ENCODE results near the gene RAB3A. TPM values are rescaled to one million over a fixed set of nuclear protein-coding genes. Genes with fewer than 3 reads are reported as not detected.
"Not testable (repeated sequence)": the region's sequence is repeated elsewhere in the genome, so short reads cannot be mapped to it uniquely, and the experiment has no call there.

RAB3A gene
- total and polyA plus RNA-seq, 7 experiments from 2014 or later, result 1.9 to 16.7 (median 7.5) TPM

GRCh38 chr19:18218600-18218999 is 14.8 kb upstream of the RAB3A start:
- H3K36me3 Mint-ChIP-seq, result no peaks in the 10 kb centered on the region
- CTCF ChIA-PET, result interaction anchor here (0.9 kb wide), 1 partner anchor 30 kb away, joined by 3 read pairs; no protein-coding TSS in a partner anchor
- DNase-seq (no peak), ATAC-seq (no peak)
- POLR2A ChIA-PET, result no interaction called here
- H3K9me3 Mint-ChIP-seq, result peaks cover 0 to 2% (median 0%) of the 10 kb centered on the region in 11 donors
- H3K27me3 Mint-ChIP-seq, result peaks cover 8 to 28% (median 17%) of the 10 kb centered on the region in 5 donors
- H3K27ac Mint-ChIP-seq, result no peak overlapping the region
- H3K36me3 ChIP-seq (ENCODE audit: control insufficient read depth in 2 of 3, insufficient read depth in 3 of 3, low read length in 3 of 3), result no peaks in the 10 kb centered on the region
- no peaks in the 10 kb centered on the region for H3K4me1 ChIP-seq (ENCODE audit: control insufficient read depth in 2 of 2, insufficient read depth in 2 of 2, low read length in 2 of 2)
- H3K27me3 ChIP-seq (ENCODE audit: control insufficient read depth in 2 of 2, insufficient read depth in 2 of 2, low read length in 2 of 2), result peaks cover 0 to under 1% of the 10 kb centered on the region in 2 donors
- intact Hi-C loops (cut with micrococcal nuclease), result no loop called here
- no peak overlapping the region for H3K27ac ChIP-seq (ENCODE audit: low read depth, low read length)
- H3K9me3 ChIP-seq (ENCODE audit: control insufficient read depth in 2 of 3, low read length in 3 of 3), result no peaks in the 10 kb centered on the region
- no peak overlapping the region for H3K4me3 ChIP-seq (ENCODE audit: low read length)
- peaks cover 0 to 7% (median 3%) of the 10 kb centered on the region in 7 donors for H3K4me1 Mint-ChIP-seq
- no peak overlapping the region for H3K4me3 Mint-ChIP-seq

- Mint-ChIP-seq H3K4me1 (peaks cover 0 to 7% (median 3%) of the 10 kb centered on the region in 7 donors), H3K27me3 (peaks cover 8 to 28% (median 17%) of the 10 kb centered on the region in 5 donors), H3K4me3 (no peak overlapping the region), H3K9me3 (no peaks in the 10 kb centered on the region), H3K36me3 (no peaks in the 10 kb centered on the region), H3K27ac (no peak overlapping the region)
- H3K36me3 ChIP-seq (ENCODE audit: control insufficient read depth in 2 of 3, insufficient read depth in 3 of 3, low read length in 3 of 3), result no peaks in the 10 kb centered on the region
- no peaks in the 10 kb centered on the region for H3K9me3 ChIP-seq (ENCODE audit: control insufficient read depth in 2 of 3, low read length in 3 of 3)
- DNase-seq (no peak), ATAC-seq (no peak)
- no peak overlapping the region for H3K27ac ChIP-seq (ENCODE audit: low read depth, low read length)
- H3K4me1 ChIP-seq (ENCODE audit: control insufficient read depth in 2 of 2, insufficient read depth in 2 of 2, low read length in 2 of 2), result no peaks in the 10 kb centered on the region
- H3K4me3 ChIP-seq (ENCODE audit: low read length), result no peak overlapping the region
- ChIA-PET CTCF (no interaction called here), POLR2A (no interaction called here)
- H3K27me3 ChIP-seq (ENCODE audit: control insufficient read depth in 2 of 2, insufficient read depth in 2 of 2, low read length in 2 of 2), result no peaks in the 10 kb centered on the region
- intact Hi-C loops (cut with micrococcal nuclease), result no loop called here
These were observed 14.3 kb upstream of the RAB3A start for GRCh38 chr19:18218159-18218558.

DNA sequence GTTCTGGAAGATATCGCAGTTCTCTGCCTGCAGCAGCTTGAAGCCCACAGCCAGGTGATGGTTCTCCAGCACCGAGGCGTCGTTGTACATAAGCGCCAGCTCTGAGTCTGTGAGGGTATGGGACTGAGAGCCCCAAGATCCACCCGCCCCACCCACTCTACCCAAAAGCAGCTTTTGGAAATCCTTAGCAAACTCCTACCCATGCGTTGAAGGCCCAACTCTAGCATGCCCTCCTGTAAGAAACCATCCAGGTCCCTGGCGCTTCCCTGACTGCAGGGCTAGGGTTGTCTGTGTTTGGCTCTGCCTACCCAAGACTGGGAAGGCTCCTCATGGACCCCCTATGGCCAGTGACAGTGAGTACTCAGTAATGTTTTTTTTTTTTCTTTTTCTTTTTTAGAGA is 12.9 kb upstream of the RAB3A start:
- intact Hi-C loops (cut with micrococcal nuclease), result no loop called here
- H3K4me3 ChIP-seq (ENCODE audit: low read length), result no peak overlapping the region
- peaks cover 0 to 7% (median 3%) of the 10 kb centered on the region in 7 donors for H3K4me1 Mint-ChIP-seq
- ChIA-PET POLR2A (no interaction called here), CTCF (no interaction called here)
- no peak overlapping the region for H3K4me3 Mint-ChIP-seq
- no peaks in the 10 kb centered on the region for H3K9me3 ChIP-seq (ENCODE audit: control insufficient read depth in 2 of 3, low read length in 3 of 3)
- no peaks in the 10 kb centered on the region for H3K9me3 Mint-ChIP-seq
- DNase-seq (no peak), ATAC-seq (no peak)
- H3K27me3 Mint-ChIP-seq, result peaks cover 4 to 19% (median 8%) of the 10 kb centered on the region in 5 donors
- H3K36me3 Mint-ChIP-seq, result no peaks in the 10 kb centered on the region
- H3K27me3 ChIP-seq (ENCODE audit: control insufficient read depth in 2 of 2, insufficient read depth in 2 of 2, low read length in 2 of 2), result no peaks in the 10 kb centered on the region
- no peak overlapping the region for H3K27ac Mint-ChIP-seq
- H3K4me1 ChIP-seq (ENCODE audit: control insufficient read depth in 2 of 2, insufficient read depth in 2 of 2, low read length in 2 of 2), result no peaks in the 10 kb centered on the region
- H3K36me3 ChIP-seq (ENCODE audit: control insufficient read depth in 2 of 3, insufficient read depth in 3 of 3, low read length in 3 of 3), result no peaks in the 10 kb centered on the region
- no peak overlapping the region for H3K27ac ChIP-seq (ENCODE audit: low read depth, low read length)

DNA sequence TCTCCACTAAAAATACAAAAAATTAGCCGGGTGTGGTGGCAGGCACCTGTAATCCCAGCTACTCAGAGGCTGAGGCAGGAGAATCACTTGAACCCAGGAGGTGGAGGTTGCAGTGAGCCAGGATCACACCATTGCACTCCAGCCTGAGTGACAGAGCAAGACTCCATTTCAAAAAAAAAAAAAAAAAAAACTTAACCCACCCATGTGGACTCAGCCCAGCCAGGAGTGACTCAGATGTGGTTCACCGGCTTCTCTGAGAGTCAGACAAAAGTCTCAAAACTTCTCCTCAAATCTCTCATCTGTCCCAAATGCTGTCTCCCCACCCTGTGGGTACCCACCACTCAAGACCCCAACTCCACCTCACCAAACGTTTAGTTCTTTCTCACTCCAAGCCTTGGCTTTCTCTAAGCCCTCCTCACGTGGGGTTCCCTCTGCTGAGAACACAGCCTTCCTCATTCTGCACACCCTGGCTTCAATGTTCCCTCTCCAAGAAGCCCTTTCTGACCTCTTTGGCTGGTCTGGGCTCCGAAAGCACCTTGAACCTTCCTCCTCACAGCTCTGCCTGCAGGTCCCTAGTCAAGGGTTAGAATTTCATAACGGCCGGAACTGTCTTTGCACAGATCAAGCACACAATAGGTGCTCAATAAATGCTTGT is 11.1 kb upstream of the RAB3A start:
- CTCF ChIA-PET, result interaction anchor here (0.7 kb wide), 1 partner anchor 20 kb away, joined by 3 read pairs; no protein-coding TSS in a partner anchor
- no peak for DNase-seq
- Histone ChIP-seq H3K9me3 (ENCODE audit: control insufficient read depth in 2 of 3, low read length in 3 of 3) (no peaks in the 10 kb centered on the region), H3K4me3 (ENCODE audit: low read length) (no peak overlapping the region), H3K4me1 (ENCODE audit: control insufficient read depth in 2 of 2, insufficient read depth in 2 of 2, low read length in 2 of 2) (no peaks in the 10 kb centered on the region), H3K27ac (ENCODE audit: low read depth, low read length) (no peak overlapping the region), H3K36me3 (ENCODE audit: control insufficient read depth in 2 of 3, insufficient read depth in 3 of 3, low read length in 3 of 3) (no peaks in the 10 kb centered on the region), H3K27me3 (ENCODE audit: control insufficient read depth in 2 of 2, insufficient read depth in 2 of 2, low read length in 2 of 2) (no peaks in the 10 kb centered on the region)
- ATAC-seq, result no peak
- Mint-ChIP-seq H3K4me3 (no peak overlapping the region), H3K4me1 (no peaks in the 10 kb centered on the region), H3K27me3 (peaks cover 0 to 12% (median 8%) of the 10 kb centered on the region in 5 donors), H3K27ac (no peak overlapping the region), H3K9me3 (no peaks in the 10 kb centered on the region), H3K36me3 (no peaks in the 10 kb centered on the region)
- POLR2A ChIA-PET, result no interaction called here
- intact Hi-C loops (cut with micrococcal nuclease), result no loop called here

GRCh38 chr19:18211683-18212082 is 7.8 kb upstream of the RAB3A start:
- Histone ChIP-seq H3K36me3 (ENCODE audit: control insufficient read depth in 2 of 3, insufficient read depth in 3 of 3, low read length in 3 of 3) (no peaks in the 10 kb centered on the region), H3K27me3 (ENCODE audit: control insufficient read depth in 2 of 2, insufficient read depth in 2 of 2, low read length in 2 of 2) (no peaks in the 10 kb centered on the region), H3K27ac (ENCODE audit: low read depth, low read length) (no peak overlapping the region), H3K4me1 (ENCODE audit: control insufficient read depth in 2 of 2, insufficient read depth in 2 of 2, low read length in 2 of 2) (no peaks in the 10 kb centered on the region), H3K9me3 (ENCODE audit: control insufficient read depth in 2 of 3, low read length in 3 of 3) (no peaks in the 10 kb centered on the region), H3K4me3 (ENCODE audit: low read length) (no peak overlapping the region)
- intact Hi-C loops (cut with micrococcal nuclease), result no loop called here
- ChIA-PET POLR2A (interaction anchor here (0.6 kb wide), 2 partner anchors 147 to 261 kb away, joined by 3 read pairs; no protein-coding TSS in a partner anchor), CTCF (interaction anchor here (0.7 kb wide), 1 partner anchor 1088 kb away, joined by 6 read pairs; no protein-coding TSS in a partner anchor)
- no peak for ATAC-seq
- Mint-ChIP-seq H3K4me3 (no peak overlapping the region), H3K27ac (no peak overlapping the region), H3K4me1 (no peaks in the 10 kb centered on the region), H3K36me3 (no peaks in the 10 kb centered on the region), H3K9me3 (no peaks in the 10 kb centered on the region), H3K27me3 (peaks cover 0 to 19% (median 11%) of the 10 kb centered on the region in 5 donors)
- no peak for DNase-seq

- not testable (repeated sequence) for H3K4me1 Mint-ChIP-seq; H3K4me3 Mint-ChIP-seq; H3K27me3 ChIP-seq (ENCODE audit: control insufficient read depth in 2 of 2, insufficient read depth in 2 of 2, low read length in 2 of 2); H3K27ac ChIP-seq (ENCODE audit: low read depth, low read length); H3K4me3 ChIP-seq (ENCODE audit: low read length); H3K36me3 ChIP-seq (ENCODE audit: control insufficient read depth in 2 of 3, insufficient read depth in 3 of 3, low read length in 3 of 3); H3K9me3 Mint-ChIP-seq; DNase-seq; H3K36me3 Mint-ChIP-seq; H3K27ac Mint-ChIP-seq; ATAC-seq; H3K4me1 ChIP-seq (ENCODE audit: control insufficient read depth in 2 of 2, insufficient read depth in 2 of 2, low read length in 2 of 2); H3K9me3 ChIP-seq (ENCODE audit: control insufficient read depth in 2 of 3, low read length in 3 of 3)
- intact Hi-C loops (cut with micrococcal nuclease), result loop anchor here in 1 of 2 donors (2.0 kb wide), 1 partner anchor 201 kb away; no protein-coding TSS in a partner anchor
- CTCF ChIA-PET, result interaction anchor here (1.3 to 1.8 kb wide), 3 partner anchors 40 to 201 kb away, joined by 4 to 5 read pairs (median 4); no protein-coding TSS in a partner anchor
- peaks cover 0 to 16% (median 11%) of the 10 kb centered on the region in 5 donors for H3K27me3 Mint-ChIP-seq
- POLR2A ChIA-PET, result interaction anchor here (0.6 kb wide), 1 partner anchor 10 kb away, joined by 3 read pairs; no protein-coding TSS in a partner anchor
These were observed 6.1 kb upstream of the RAB3A start for GRCh38 chr19:18209912-18210311.

Data from naive thymus-derived CD4-positive, alpha-beta T cell (primary cell).